T-helper 1 cell treated with Interleukin-12 subunit alpha and Interleukin-12 subunit beta and Interleukin-4 antibody, amounts not matched to agents 30 ng/mL and 1 ng/mL, for 36 hours (primary cell): Measurements from ENCODE around the gene ZFYVE19. TPM values are rescaled to one million over a fixed set of nuclear protein-coding genes. Genes with fewer than 3 reads are reported as not detected.

ENCODE experiments used
- intact Hi-C: fragments of 100-400 bp; cut with micrococcal nuclease; formaldehyde crosslinking; loops from one replicate; pipeline ENCODE4 v1.15.1; 2024
- total RNA-seq: library from RNA; stranded (reverse); gene quantifications from 2 replicates; pipeline ENCODE4 v1.2.3, GENCODE V29; 2022

Gene ZFYVE19
- total RNA-seq, 1 donor from 2014 or later = 33.8 TPM

- intact Hi-C loops = no loop called here
These were observed 2.1 kb downstream of the ZFYVE19 start for GRCh38 chr15:40808861-40809450.

DNA sequence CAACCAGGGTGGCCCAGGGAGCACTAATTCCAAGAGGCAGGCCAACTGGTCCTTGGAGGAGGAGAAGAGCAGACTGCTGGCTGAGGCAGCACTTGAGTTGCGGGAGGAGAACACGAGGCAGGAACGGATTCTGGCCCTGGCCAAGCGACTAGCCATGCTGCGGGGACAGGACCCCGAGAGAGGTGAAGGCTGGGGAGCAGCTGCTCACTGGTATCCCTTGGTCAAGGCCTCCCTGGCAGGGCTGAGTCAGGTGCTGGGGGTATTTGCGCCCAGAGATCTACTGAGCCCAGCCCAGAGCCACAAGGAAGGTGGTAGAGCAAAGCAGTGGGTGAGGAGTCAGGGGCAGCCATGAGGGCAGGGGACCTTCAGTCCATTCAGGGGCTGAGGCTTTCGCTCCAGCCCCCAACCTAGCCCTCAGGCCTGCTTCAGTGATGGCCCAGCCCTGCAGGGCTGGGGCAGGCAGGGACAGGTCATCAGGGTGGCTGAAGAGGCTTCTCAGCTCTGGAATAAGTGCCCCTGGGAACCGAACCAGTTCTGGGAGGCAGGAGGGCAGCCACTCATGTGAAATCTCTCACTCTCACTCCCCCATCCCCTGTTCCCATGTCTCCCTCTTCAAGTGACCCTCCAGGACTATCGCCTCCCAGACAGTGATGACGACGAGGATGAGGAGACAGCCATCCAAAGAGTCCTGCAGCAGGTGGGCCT, 6.0 kb downstream of the ZFYVE19 start:
- intact Hi-C loops = no loop called here

- intact Hi-C loops = no loop called here
These were observed 8.3 kb downstream of the ZFYVE19 start for GRCh38 chr15:40815042-40815698.

- intact Hi-C loops = no loop called here
These were observed 12.2 kb downstream of the ZFYVE19 start for GRCh38 chr15:40819048-40819447.

GRCh38 chr15:40821195-40821594, 14.3 kb downstream of the ZFYVE19 start:
- intact Hi-C loops = no loop called here

DNA sequence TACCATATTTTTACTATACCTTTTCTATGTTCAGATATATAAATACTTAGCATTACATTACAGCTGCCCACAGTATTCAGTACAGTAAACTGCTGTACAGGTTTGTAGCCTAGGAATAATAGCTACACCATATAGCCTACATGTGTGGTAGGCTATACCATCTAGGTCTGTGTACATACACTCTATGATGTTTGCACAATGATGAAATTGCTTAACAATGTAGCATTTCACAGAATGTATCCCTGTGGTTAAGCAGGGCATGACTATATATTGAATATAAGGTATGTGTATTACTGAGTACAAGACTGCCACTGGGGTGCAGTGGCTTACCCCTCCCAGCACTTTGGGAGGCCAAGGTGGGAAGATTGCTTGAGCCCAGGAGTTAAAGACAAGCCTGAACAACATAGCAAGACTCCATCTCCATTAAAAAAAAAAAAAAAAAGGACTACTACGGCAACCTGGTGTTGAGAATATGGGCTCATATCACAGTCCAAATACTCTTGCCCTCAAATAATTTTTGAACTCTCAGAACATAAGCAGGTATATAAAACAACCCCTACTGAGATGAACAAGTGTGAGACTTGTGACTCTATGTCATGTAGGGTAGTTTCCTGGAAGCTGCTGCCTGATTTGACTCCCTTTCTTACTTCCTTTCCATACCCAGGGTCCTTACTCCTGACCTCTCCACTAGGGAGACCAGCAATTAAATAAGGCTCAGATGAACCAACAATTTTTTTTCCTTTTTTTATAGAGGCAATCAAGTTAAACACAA, 16.9 kb downstream of the ZFYVE19 start:
- intact Hi-C loops = no loop called here

DNA sequence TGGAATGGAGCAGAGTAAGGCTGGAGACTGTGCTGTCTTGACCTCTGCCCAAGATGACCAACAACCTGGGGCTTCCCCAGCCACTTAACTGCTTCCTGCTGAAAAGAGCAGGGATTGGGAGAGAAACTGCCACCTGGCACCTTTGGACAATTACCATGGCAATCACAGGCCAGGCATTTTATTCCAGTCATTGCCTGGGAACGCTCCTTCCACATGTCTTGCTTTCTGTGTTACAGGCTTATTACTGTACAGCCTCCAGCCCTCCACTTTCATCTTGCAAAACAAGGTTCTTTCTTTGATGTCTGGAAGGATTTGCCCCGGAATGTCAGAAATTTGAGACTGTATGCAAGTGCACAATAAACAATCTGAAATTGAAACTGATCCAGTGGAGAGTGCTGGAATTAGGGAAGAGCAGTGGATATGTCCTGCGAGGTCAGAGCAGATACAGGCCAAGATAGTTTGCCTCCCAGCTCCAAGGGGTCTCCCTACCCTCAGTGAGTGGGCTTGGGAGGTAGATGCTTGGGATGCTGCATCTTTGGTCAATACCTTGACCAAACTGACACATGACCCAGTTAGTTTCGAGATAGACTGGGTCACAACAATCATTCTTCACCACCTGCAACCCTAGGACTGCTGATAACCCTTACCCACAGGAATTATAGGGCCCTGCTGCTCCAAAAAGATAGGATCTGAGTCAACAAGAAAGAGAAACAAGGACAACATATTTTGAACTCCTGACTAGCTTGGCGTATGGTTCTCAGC, 19.0 kb downstream of the ZFYVE19 start:
- intact Hi-C loops = no loop called here

- intact Hi-C loops = no loop called here
These were observed 19.7 kb downstream of the ZFYVE19 start for GRCh38 chr15:40826423-40827075.

GRCh38 chr15:40828447-40829036, 21.7 kb downstream of the ZFYVE19 start, which contains the start of gene PPP1R14D:
Gene PPP1R14D (minus strand): TSS chr15:40828708. CDS start chr15:40828641, 67 bp downstream.
- intact Hi-C loops = no loop called here

DNA sequence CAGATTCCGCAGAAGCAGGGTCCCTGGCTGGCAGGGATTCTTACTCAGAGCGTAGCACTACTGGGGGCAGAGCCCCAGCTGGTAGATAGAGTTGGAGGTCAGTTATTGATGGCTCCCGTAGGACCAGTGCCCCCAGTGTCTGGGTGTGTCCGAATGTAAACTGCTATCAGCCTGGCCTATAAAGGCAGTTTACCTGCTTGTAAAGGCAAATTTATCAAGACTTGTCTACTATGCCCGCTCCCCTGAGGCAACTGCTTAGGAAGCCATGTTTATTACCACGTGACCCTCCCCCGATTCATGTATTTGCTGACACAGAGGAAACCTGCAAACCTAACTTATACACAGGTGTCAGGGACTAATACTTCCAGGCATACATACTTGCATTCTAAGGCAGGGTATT, 22.2 kb downstream of the ZFYVE19 start:
- intact Hi-C loops = no loop called here

GRCh38 chr15:40830884-40831283, 24.0 kb downstream of the ZFYVE19 start:
- intact Hi-C loops = no loop called here

DNA sequence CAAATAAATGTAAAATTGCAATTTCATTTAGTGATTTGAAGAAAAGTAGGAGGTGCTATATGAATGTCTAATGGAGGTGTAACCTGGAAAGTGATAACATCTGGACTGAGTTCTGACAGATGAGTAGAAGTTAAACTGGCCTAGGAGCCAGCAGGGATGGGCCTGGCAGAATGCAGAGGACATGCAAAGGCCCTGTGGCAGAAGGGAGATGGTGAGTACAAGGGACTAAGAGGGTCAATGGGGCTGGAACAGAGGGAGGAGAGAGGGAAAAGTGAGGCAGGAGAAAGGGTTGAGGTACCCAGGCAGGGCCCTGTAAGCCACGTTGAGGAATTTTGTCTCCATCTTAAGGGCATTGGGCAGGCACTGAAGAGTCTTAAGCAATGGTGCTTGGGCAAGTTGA, 25.0 kb downstream of the ZFYVE19 start:
- intact Hi-C loops = no loop called here

GRCh38 chr15:40832903-40833302, 26.0 kb downstream of the ZFYVE19 start:
- intact Hi-C loops = no loop called here

GRCh38 chr15:40836020-40836419, 29.1 kb downstream of the ZFYVE19 start:
- intact Hi-C loops = no loop called here

- intact Hi-C loops = no loop called here
These were observed 31.9 kb downstream of the ZFYVE19 start for GRCh38 chr15:40838756-40839155.

GRCh38 chr15:40841741-40842140, 34.9 kb downstream of the ZFYVE19 start:
- intact Hi-C loops = no loop called here

DNA sequence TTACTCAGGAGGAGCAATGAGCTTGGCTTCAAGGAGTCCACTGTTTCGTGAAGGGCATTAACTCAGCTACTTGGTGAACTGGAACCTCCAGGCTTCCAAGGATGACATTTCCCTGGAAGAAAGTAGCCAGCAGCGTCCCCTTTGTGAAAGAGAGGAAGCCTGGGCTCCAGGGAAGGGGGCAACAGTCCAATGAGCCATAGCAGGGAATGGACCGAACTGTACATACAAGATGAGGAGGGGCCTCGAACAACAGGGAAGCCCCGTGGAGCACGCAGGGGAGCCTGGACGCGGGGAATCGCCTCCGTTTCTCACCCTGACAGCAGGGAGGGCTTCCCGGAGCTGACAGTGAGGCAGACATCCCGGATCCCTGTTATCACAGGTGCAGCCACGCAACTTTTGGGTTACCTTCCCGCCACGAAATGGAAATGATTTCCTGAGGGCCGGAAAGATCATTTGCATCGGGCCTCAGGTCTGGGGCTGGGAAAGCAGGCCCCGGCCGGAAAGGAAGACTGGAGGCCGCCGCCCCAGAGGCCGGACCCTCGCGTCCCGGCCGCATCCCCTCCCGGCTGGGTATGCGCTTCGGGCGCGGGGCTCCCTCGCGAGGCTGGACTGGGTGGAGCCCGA, 36.5 kb downstream of the ZFYVE19 start:
- intact Hi-C loops = no loop called here

- intact Hi-C loops = loop anchor here (2.0 kb wide), 1 partner anchor 15 kb away; no protein-coding TSS in a partner anchor
These were observed 37.2 kb downstream of the ZFYVE19 start, which contains the start of gene SPINT1 for GRCh38 chr15:40843885-40844695. Gene SPINT1 (plus strand): TSS chr15:40844048. CDS start chr15:40844555, 507 bp downstream.

DNA sequence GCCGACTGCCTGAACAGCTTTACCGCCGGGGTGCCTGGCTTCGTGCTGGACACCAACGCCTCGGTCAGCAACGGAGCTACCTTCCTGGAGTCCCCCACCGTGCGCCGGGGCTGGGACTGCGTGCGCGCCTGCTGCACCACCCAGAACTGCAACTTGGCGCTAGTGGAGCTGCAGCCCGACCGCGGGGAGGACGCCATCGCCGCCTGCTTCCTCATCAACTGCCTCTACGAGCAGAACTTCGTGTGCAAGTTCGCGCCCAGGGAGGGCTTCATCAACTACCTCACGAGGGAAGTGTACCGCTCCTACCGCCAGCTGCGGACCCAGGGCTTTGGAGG, 37.8 kb downstream of the ZFYVE19 start:
- intact Hi-C loops = loop anchor here (2.0 kb wide), 1 partner anchor 14 kb away; no protein-coding TSS in a partner anchor
